Testis (tissue), 3 donors: ENCODE measurements around the gene STAMBPL1. TPM values are rescaled to one million over a fixed set of nuclear protein-coding genes. Genes with fewer than 3 reads are reported as not detected.

Experiments
- DNase-seq: peaks from one replicate; pipeline ENCODE4 v3.0.0-alpha.2; 2019
- H3K27ac ChIP-seq, 2 donors: fragments of 200-600 bp; sonication (generic); one replicate each; pipeline ENCODE4 v1.5.1; 2019
- H3K27me3 ChIP-seq: fragments of 200-600 bp; sonication (generic); one replicate; pipeline ENCODE4 v1.5.1; 2019
- H3K36me3 ChIP-seq: fragments of 200-600 bp; sonication (generic); one replicate; pipeline ENCODE4 v1.5.1; 2017; ENCODE audit warnings: low read depth; ENCODE audit errors: missing control alignments
- H3K4me1 ChIP-seq: fragments of 200-600 bp; sonication (generic); one replicate; pipeline ENCODE4 v1.5.1; 2019
- H3K4me3 ChIP-seq, 2 donors: fragments of 200-600 bp; sonication (generic); one replicate each; pipeline ENCODE4 v1.5.1; 2017 to 2019
- H3K9me3 ChIP-seq: fragments of 200-600 bp; sonication (generic); one replicate; pipeline ENCODE4 v1.5.1; 2017
- CTCF ChIP-seq, 3 experiments: fragments of 450-650 bp in 2 of 3; fragments of 200-600 bp in 1 of 3; sonication (generic) in 1 of 3; IDR thresholded peaks; one replicate each; pipeline ENCODE4 v1.5.1; 2016 to 2019; ENCODE audit warnings: antibody characterized with exemption in 3 of 3, mild to moderate bottlenecking in 2 of 3, moderate library complexity in 1 of 3
- POLR2A ChIP-seq: fragments of 450-650 bp; IDR thresholded peaks from one replicate; pipeline ENCODE4 v1.6.1; 2017; ENCODE audit warnings: antibody characterized with exemption, mild to moderate bottlenecking, moderate library complexity
- WGBS, 2 donors: methylation state at CpG; one replicate each; pipeline ENCODE4 v1.1.5; 2018; 5-methylcytosine and 5-hydroxymethylcytosine counted together
- intact Hi-C: fragments of 100-400 bp; cut with DNase I; formaldehyde crosslinking; loops from one replicate; pipeline ENCODE4 v1.15.1; 2023; ENCODE audit warnings: low total_unique reads
- polyA plus RNA-seq: library from polyadenylated mRNA; stranded (reverse); fragments of 350-450 nt; fragmentation: Illumina TruSeq; extraction: RNeasy Lipid Tissue Mini Kit (QIAGEN cat#74804); gene quantifications from one replicate; pipeline ENCODE4 v1.2.3, GENCODE V29; 2014; ENCODE audit warnings: low read depth, low replicate concordance; ENCODE audit not compliant: insufficient read depth
- total RNA-seq, 2 donors: library from RNA; depleted of rRNA; stranded (reverse); fragments of >200 nt; gene quantifications; one replicate each; pipeline ENCODE4 v1.2.3, GENCODE V29; 2016

STAMBPL1 gene
- total and polyA plus RNA-seq, 3 donors from 2014 or later, result 20.0 to 37.5 (median 32.3) TPM

- Histone ChIP-seq H3K36me3 (no peaks in the 10 kb centered on the region), H3K27ac (no peak overlapping the region), H3K4me1 (no peaks in the 10 kb centered on the region), H3K4me3 (no peak overlapping the region), H3K27me3 (no peaks in the 10 kb centered on the region), H3K9me3 (no peaks in the 10 kb centered on the region)
- TF ChIP-seq CTCF (IDR thresholded peaks at IDR 0.05), result no peak
- TF ChIP-seq POLR2A, result no peak
- WGBS, 2 donors, result 90 to 94% methylated on average over 5 of the region's 5 CpGs
- intact Hi-C loops, result loop anchor here (10.0 kb wide), 2 partner anchors 96 to 376 kb away; no protein-coding TSS in a partner anchor
- no peak for DNase-seq
These were observed 41.2 kb upstream of the STAMBPL1 start for GRCh38 chr10:88838766-88839350.

DNA sequence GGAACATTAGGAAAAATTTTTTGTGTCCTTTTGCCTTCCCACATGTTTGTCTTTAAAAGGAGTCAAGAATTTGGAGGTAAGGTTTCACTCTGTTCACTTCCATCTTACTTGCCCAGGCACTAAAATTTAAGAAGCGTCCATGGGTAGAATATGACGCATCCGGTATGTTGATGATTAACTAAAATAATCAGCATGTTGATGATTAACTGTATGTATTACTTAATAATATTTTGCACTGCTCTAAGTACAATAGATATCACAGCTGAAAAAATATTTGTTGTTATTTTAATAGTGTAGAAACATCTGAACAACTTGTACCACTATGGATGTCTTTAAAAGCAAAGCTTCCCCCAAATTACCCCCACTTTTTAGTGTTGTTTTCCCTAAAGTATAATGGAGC lies 39.9 kb upstream of the STAMBPL1 start:
- intact Hi-C loops, result no loop called here
- Histone ChIP-seq H3K27me3 (no peaks in the 10 kb centered on the region), H3K4me1 (no peaks in the 10 kb centered on the region), H3K27ac (no peak overlapping the region), H3K36me3 (no peaks in the 10 kb centered on the region), H3K9me3 (no peaks in the 10 kb centered on the region), H3K4me3 (no peak overlapping the region)
- 72 to 93% methylated on average over 3 of the region's 3 CpGs for WGBS, 2 donors
- TF ChIP-seq CTCF (IDR thresholded peaks at IDR 0.05), result no peak
- TF ChIP-seq POLR2A, result no peak
- DNase-seq, result no peak

GRCh38 chr10:88840881-88841280 lies 39.2 kb upstream of the STAMBPL1 start:
- Histone ChIP-seq H3K4me1 (no peaks in the 10 kb centered on the region), H3K27me3 (no peaks in the 10 kb centered on the region), H3K4me3 (no peak overlapping the region), H3K36me3 (no peaks in the 10 kb centered on the region), H3K9me3 (no peaks in the 10 kb centered on the region), H3K27ac (no peak overlapping the region)
- 90 to 93% methylated on average over 5 of the region's 5 CpGs for WGBS, 2 donors
- no peak for TF ChIP-seq POLR2A
- no peak for TF ChIP-seq CTCF (IDR thresholded peaks at IDR 0.05)
- no peak for DNase-seq
- intact Hi-C loops, result no loop called here

GRCh38 chr10:88841316-88842111 lies 38.5 kb upstream of the STAMBPL1 start:
- Histone ChIP-seq H3K4me1 (no peaks in the 10 kb centered on the region), H3K27me3 (no peaks in the 10 kb centered on the region), H3K27ac (no peak overlapping the region), H3K4me3 (no peak overlapping the region), H3K36me3 (no peaks in the 10 kb centered on the region), H3K9me3 (no peaks in the 10 kb centered on the region)
- TF ChIP-seq POLR2A (no peak), CTCF (IDR thresholded peaks at IDR 0.05) (no peak)
- no peak for DNase-seq
- intact Hi-C loops, result no loop called here
- 82 to 88% methylated on average over 6 of the region's 6 CpGs for WGBS, 2 donors
